HepG2 (cell line): ENCODE data around the gene DUOXA1.

Source experiments
- CREB1 ChIP-seq, 2 experiments: fragments of 450-650 bp in 1 of 2; IDR thresholded peaks; 2 replicates each; pipeline ENCODE4 v1.6.1; 2016 to 2017; ENCODE audit warnings: control low read depth in 1 of 2, mild to moderate bottlenecking in 1 of 2, missing compliant biosample characterization in 1 of 2, missing genetic modification characterization in 1 of 2
- CTCF ChIP-seq: sonication (generic); formaldehyde crosslinking; IDR thresholded peaks from 2 replicates; pipeline ENCODE4 v1.5.0; 2020; ENCODE audit warnings: mild to moderate bottlenecking, missing genetic modification reagents, moderate library complexity
- GABPA ChIP-seq, 2 experiments: IDR thresholded peaks; 2 replicates each; pipeline ENCODE4 v1.6.1; 2011 to 2016; ENCODE audit warnings: low read depth in 2 of 2, low read length in 1 of 2, missing biosample characterization in 1 of 2, missing genetic modification characterization in 1 of 2
- HDAC2 ChIP-seq: sonication (generic); formaldehyde crosslinking; IDR thresholded peaks from 2 replicates; pipeline ENCODE4 v1.4.0; 2020; ENCODE audit warnings: missing genetic modification reagents
- NFKBIZ ChIP-seq: IDR thresholded peaks from 2 replicates; pipeline ENCODE4 v1.6.1; 2018; ENCODE audit warnings: missing genetic modification reagents, missing compliant biosample characterization
- NFYC ChIP-seq: IDR thresholded peaks from 2 replicates; pipeline ENCODE4 v1.6.1; 2016; ENCODE audit warnings: missing genetic modification reagents, missing compliant biosample characterization
- SIN3A ChIP-seq: IDR thresholded peaks from 2 replicates; pipeline ENCODE4 v1.6.1; 2011; ENCODE audit warnings: low read depth, mild to moderate bottlenecking, control low read depth, low read length, borderline replicate concordance
- U2AF2 ChIP-seq: fragments of 200-400 bp; formaldehyde crosslinking; IDR thresholded peaks from 2 replicates; pipeline ENCODE4 v1.6.1; 2017; ENCODE audit warnings: low read depth, mild to moderate bottlenecking, low read length
- ZNF234 ChIP-seq: sonication (generic); formaldehyde crosslinking; conservative IDR thresholded peaks from 2 replicates; pipeline ENCODE4 v1.5.1; 2020; ENCODE audit warnings: mild to moderate bottlenecking, missing genetic modification reagents
- ZNF703 ChIP-seq: sonication (generic); formaldehyde crosslinking; IDR thresholded peaks from 2 replicates; pipeline ENCODE4 v1.5.1; 2020; ENCODE audit warnings: missing genetic modification reagents, mild to moderate bottlenecking, moderate library complexity, borderline replicate concordance
- ZSCAN29 ChIP-seq: sonication (generic); formaldehyde crosslinking; conservative IDR thresholded peaks from 2 replicates; pipeline ENCODE4 v1.4.0; 2020; ENCODE audit warnings: mild to moderate bottlenecking, missing genetic modification reagents

GRCh38 chr15:45134682-45135604 is 5.3 kb upstream of the DUOXA1 start:
- TF ChIP-seq U2AF2 (no peak), HDAC2 (CRISPR knock-in tag) (no peak), CTCF (CRISPR knock-in tag) (no peak), NFYC (no peak), ZNF234 (CRISPR knock-in tag) (no peak), NFKBIZ (CRISPR knock-in tag) (no peak), ZSCAN29 (CRISPR knock-in tag) (no peak), CREB1 (IDR thresholded peaks at IDR 0.05) (no peak), CREB1 (CRISPR knock-in tag; IDR thresholded peaks at IDR 0.05) (no peak), GABPA (IDR thresholded peaks at IDR 0.05; ENCODE audit: low read depth, low read length) (no peak), GABPA (CRISPR knock-in tag; IDR thresholded peaks at IDR 0.05; ENCODE audit: low read depth) (no peak), ZNF703 (CRISPR knock-in tag) (no peak), SIN3A (no peak)
